HCT116 (cell line): ENCODE results near the gene PICK1. TPM values are rescaled to one million over a fixed set of nuclear protein-coding genes. Genes with fewer than 3 reads are reported as not detected.
A peak's percentile ranks its signal among the peaks of the same experiment; 100 is the strongest.

Experiments
- ATAC-seq: fragments of 200-7000 bp; cut with Tn5 transposase; 2 replicates; pipeline ENCODE4 v1.9.1; 2020; ENCODE audit warnings: mild to moderate bottlenecking, moderate library complexity
- BruUV-seq: library from RNA; stranded (reverse); fragments of 400-500 nt; replicated peaks from 2 replicates; lab custom pipeline; 2021; lab: Mats Ljungman, UMichigan
- CTCF ChIA-PET: fragments of 300-600 bp; sonication (Branson Sonifier 250); formaldehyde crosslinking; loops from one replicate; lab custom pipeline; 2021; ENCODE audit warnings: antibody characterized with exemption; lab: Charles Lee
- POLR2A ChIA-PET: fragments of 300-600, 350-600 bp; sonication (Branson Sonifier 250); formaldehyde crosslinking; loops from one replicate; lab custom pipeline; 2021; ENCODE audit warnings: antibody characterized with exemption; lab: Charles Lee
- RAD21 ChIA-PET, 2 experiments: fragments of 300-600 bp; sonication (Branson Sonifier 250); formaldehyde crosslinking; loops; one replicate each; lab custom pipeline; 2023; ENCODE audit warnings: low total read pairs in 2 of 2; ENCODE audit not compliant: uncharacterized antibody in 2 of 2, unreplicated experiment in 2 of 2, low non-redundant PET in 1 of 2; lab: Charles Lee
- DNase-seq: peaks from one replicate; pipeline ENCODE4 v3.0.0-alpha.2; 2010; ENCODE audit warnings: low read depth, low spot score
- H2AFZ ChIP-seq: fragments of 200-600 bp; shearing (Covaris generic), sonication (generic); 2 replicates; pipeline ENCODE4 v1.6.1; 2017; ENCODE audit warnings: low read depth, mixed run types, mixed read lengths, antibody characterized with exemption, low read length; ENCODE audit not compliant: poor library complexity, severe bottlenecking
- H3K27ac ChIP-seq: 2 replicates; pipeline ENCODE4 v1.5.1; 2012; ENCODE audit warnings: low read depth, low read length
- H3K27me3 ChIP-seq: fragments of 200-600 bp; sonication (generic); 2 replicates; pipeline ENCODE4 v1.6.1; 2016; ENCODE audit warnings: mixed run types, low read length, mixed read lengths; ENCODE audit not compliant: insufficient read depth
- H3K36me3 ChIP-seq, 2 experiments: fragments of 200-500 bp in 1 of 2; fragments of 200-600 bp in 1 of 2; sonication (Bioruptor generic) in 1 of 2; sonication (generic) in 1 of 2; 2 replicates each; pipeline versions ENCODE4 v1.5.1 to v1.6.1; 2014 to 2016; ENCODE audit warnings: low read length in 2 of 2, inconsistent platforms in 1 of 2, mixed read lengths in 1 of 2, mixed run types in 1 of 2; ENCODE audit not compliant: insufficient read depth in 2 of 2, control insufficient read depth in 1 of 2
- H3K4me1 ChIP-seq, 2 experiments: fragments of 200-600 bp in 1 of 2; sonication (generic) in 1 of 2; 2 replicates each; pipeline versions ENCODE4 v1.5.1 to v1.6.1; 2012 to 2017; ENCODE audit warnings: low read length in 2 of 2, inconsistent platforms in 1 of 2, mild to moderate bottlenecking in 1 of 2, mixed read lengths in 1 of 2, mixed run types in 1 of 2, moderate library complexity in 1 of 2; ENCODE audit not compliant: insufficient read depth in 2 of 2, control insufficient read depth in 1 of 2
- H3K4me2 ChIP-seq: fragments of 200-600 bp; sonication (generic); 2 replicates; pipeline ENCODE4 v1.6.1; 2017; ENCODE audit warnings: mixed run types, low read length, mixed read lengths
- H3K4me3 ChIP-seq, 2 experiments: fragments of 200-600 bp in 1 of 2; sonication (generic) in 1 of 2; replicated peaks in 1 of 2; 2 replicates each; pipeline ENCODE4 v1.5.1; 2011 to 2016; ENCODE audit warnings: low read length in 2 of 2, control low read depth in 1 of 2, low read depth in 1 of 2, mild to moderate bottlenecking in 1 of 2, mixed read lengths in 1 of 2, mixed run types in 1 of 2
- H3K79me2 ChIP-seq: fragments of 200-600 bp; sonication (generic); 2 replicates; pipeline ENCODE4 v1.6.1; 2017; ENCODE audit warnings: mild to moderate bottlenecking, mixed run types, low read length, moderate library complexity, mixed read lengths; ENCODE audit not compliant: insufficient read depth
- H3K9ac ChIP-seq: fragments of 200-600 bp; sonication (generic); 2 replicates; pipeline ENCODE4 v1.6.1; 2016; ENCODE audit warnings: low read length, mixed read lengths
- H3K9me2 ChIP-seq: fragments of 200-600 bp; sonication (generic), shearing (Covaris generic); 2 replicates; pipeline ENCODE4 v1.6.1; 2017; ENCODE audit warnings: mixed run types, mild to moderate bottlenecking, moderate library complexity; ENCODE audit not compliant: insufficient read depth
- H3K9me3 ChIP-seq, 2 experiments: fragments of 200-500 bp in 1 of 2; fragments of 200-600 bp in 1 of 2; sonication (Bioruptor generic) in 1 of 2; sonication (generic) in 1 of 2; 2 replicates each; pipeline ENCODE4 v1.6.1; 2014 to 2017; ENCODE audit warnings: low read length in 2 of 2, mixed read lengths in 2 of 2, inconsistent platforms in 1 of 2, low read depth in 1 of 2, mild to moderate bottlenecking in 1 of 2, mixed run types in 1 of 2, moderate library complexity in 1 of 2; ENCODE audit not compliant: control insufficient read depth in 1 of 2, insufficient read depth in 1 of 2
- H4K20me1 ChIP-seq: fragments of 200-600 bp; sonication (generic), shearing (Covaris generic); 2 replicates; pipeline ENCODE4 v1.6.1; 2017; ENCODE audit warnings: mixed run types, mild to moderate bottlenecking, moderate library complexity; ENCODE audit not compliant: insufficient read depth
- CBX3 ChIP-seq: IDR thresholded peaks from 2 replicates; pipeline ENCODE4 v1.6.1; 2012; ENCODE audit warnings: low read depth
- CTCF ChIP-seq, 3 experiments: fragments of 200-600 bp in 1 of 3; sonication (generic) in 1 of 3; IDR thresholded peaks in 2 of 3; conservative IDR thresholded peaks in 1 of 3; 2 replicates each; pipeline ENCODE4 v1.5.1; 2012 to 2017; ENCODE audit warnings: low read depth in 2 of 3, low read length in 2 of 3, antibody characterized with exemption in 1 of 3, borderline replicate concordance in 1 of 3, control low read depth in 1 of 3, mild to moderate bottlenecking in 1 of 3, mixed read lengths in 1 of 3, mixed run types in 1 of 3, moderate library complexity in 1 of 3; ENCODE audit not compliant: insufficient read depth in 1 of 3
- FOSL1 ChIP-seq: IDR thresholded peaks from 2 replicates; pipeline ENCODE4 v1.6.1; 2012; ENCODE audit warnings: low read depth
- POLR2AphosphoS5 ChIP-seq: IDR thresholded peaks from 2 replicates; pipeline ENCODE4 v1.6.1; 2011; ENCODE audit warnings: mild to moderate bottlenecking, low read depth, low read length, moderate library complexity
- RAD21 ChIP-seq: IDR thresholded peaks from 2 replicates; pipeline ENCODE4 v1.6.1; 2012; ENCODE audit warnings: low read depth, mild to moderate bottlenecking
- TCF7L2 ChIP-seq: IDR thresholded peaks from 2 replicates; pipeline ENCODE4 v1.7.0; 2011; ENCODE audit warnings: borderline replicate concordance, inconsistent platforms; ENCODE audit not compliant: insufficient read depth, insufficient read length; ENCODE audit errors: extremely low read depth
- ZFX ChIP-seq: fragments of 450-650 bp; IDR thresholded peaks from 2 replicates; pipeline ENCODE4 v1.6.1; 2017
- intact Hi-C: fragments of 100-400 bp; cut with micrococcal nuclease; formaldehyde crosslinking; loops from 2 replicates; pipeline ENCODE4 v1.10.0; 2022
- total RNA-seq: library from RNA; stranded (reverse); gene quantifications from one replicate; pipeline ENCODE4 v1.2.1, GENCODE V29; 2021; ENCODE audit not compliant: unreplicated experiment
- TF ChIP-seq, protein P1 (sequence below): IDR thresholded peaks from 2 replicates; pipeline ENCODE4 v1.6.1; 2012
- TF ChIP-seq, protein P2 (sequence below): IDR thresholded peaks from 2 replicates; pipeline ENCODE4 v1.6.1; 2012

Gene PICK1
- total RNA-seq, 1 experiment from 2014 or later, result 40.0 TPM

- TF ChIP-seq CTCF (IDR thresholded peaks at IDR 0.05 in 2 of 3, conservative IDR thresholded peaks at IDR 0.05 in 1 of 3; ENCODE audit: borderline replicate concordance in 1 of 3, insufficient read depth in 1 of 3, low read depth in 2 of 3, low read length in 2 of 3) (no peak), FOSL1 (no peak)
Measured at GRCh38 chr22:38051261-38051660, 5.9 kb upstream of the PICK1 start (continued).

GRCh38 chr22:38051900-38052862 lies 5.0 kb upstream of the PICK1 start:
- no peaks in the 10 kb centered on the region for H4K20me1 ChIP-seq
- RAD21 ChIA-PET, result interaction anchor here (0.5 to 1.5 kb wide), 13 partner anchors 18 to 569 kb away, joined by 3 to 11 read pairs (median 4); no protein-coding TSS in a partner anchor
- H3K9ac ChIP-seq, result 0 out of 2 replicates have a peak overlapping the region, but pooled peaks have one; percentile 27
- H3K9me2 ChIP-seq, result no peaks in the 10 kb centered on the region
- no peak overlapping the region for H2AFZ ChIP-seq
- H3K27ac ChIP-seq, result no peak overlapping the region; the same call in 1 of the 2 replicates
- intact Hi-C loops, result loop anchor here (1.0 to 5.0 kb wide), 5 partner anchors 50 to 1065 kb away; partner anchors contain the start of genes DMC1 and TOMM22
- H3K4me1 ChIP-seq, result peaks cover 0 to 10% of the 10 kb centered on the region in 2 experiments; a peak in 2 of 4 replicates
- peak; percentile 81 for ATAC-seq
- no peak for TF ChIP-seq POLR2AphosphoS5
- TF ChIP-seq ZFX, result no peak
- TF ChIP-seq, protein P1, sequence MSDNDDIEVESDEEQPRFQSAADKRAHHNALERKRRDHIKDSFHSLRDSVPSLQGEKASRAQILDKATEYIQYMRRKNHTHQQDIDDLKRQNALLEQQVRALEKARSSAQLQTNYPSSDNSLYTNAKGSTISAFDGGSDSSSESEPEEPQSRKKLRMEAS, result peak; percentile 84
- TF ChIP-seq RAD21, result peak; percentile 99
- TF ChIP-seq, protein P2, sequence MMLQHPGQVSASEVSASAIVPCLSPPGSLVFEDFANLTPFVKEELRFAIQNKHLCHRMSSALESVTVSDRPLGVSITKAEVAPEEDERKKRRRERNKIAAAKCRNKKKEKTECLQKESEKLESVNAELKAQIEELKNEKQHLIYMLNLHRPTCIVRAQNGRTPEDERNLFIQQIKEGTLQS, result no peak
- no peak for TF ChIP-seq CBX3
- no peak for TF ChIP-seq TCF7L2
- TF ChIP-seq CTCF (IDR thresholded peaks at IDR 0.05 in 2 of 3, conservative IDR thresholded peaks at IDR 0.05 in 1 of 3; ENCODE audit: borderline replicate concordance in 1 of 3, insufficient read depth in 1 of 3, low read depth in 2 of 3, low read length in 2 of 3), result peak; percentile 79 to 99 (median 94)
- TF ChIP-seq, all 23 proteins: peak for 3
- BruUV-seq, result no TSS peak
- Histone ChIP-seq H3K79me2 (no peaks in the 10 kb centered on the region), H3K36me3 (no peaks in the 10 kb centered on the region), H3K4me3 (no peak overlapping the region), H3K4me2 (peak overlapping the region; percentile 49), H3K27me3 (no peaks in the 10 kb centered on the region), H3K9me3 (no peaks in the 10 kb centered on the region)
- ChIA-PET CTCF (interaction anchor here (0.8 to 2.1 kb wide), 31 partner anchors 9 to 951 kb away, joined by 3 to 37 read pairs (median 5); partner anchors contain the start of genes BAIAP2L2, C22orf23, GTPBP1 and POLR2F), POLR2A (interaction anchor here (0.9 to 1.2 kb wide), 2 partner anchors 17 to 52 kb away, joined by 4 to 5 read pairs; no protein-coding TSS in a partner anchor)
- DNase-seq, result peak; percentile 63
